Activated T-cell treated with anti-CD3 and anti-CD28 coated beads for 4 hours (primary cell): ENCODE measurements around the gene ZSWIM8.

Source experiments
- DNase-seq: peaks from one replicate; pipeline ENCODE4 v3.0.0-alpha.2; 2020

Gene ZSWIM8

DNA sequence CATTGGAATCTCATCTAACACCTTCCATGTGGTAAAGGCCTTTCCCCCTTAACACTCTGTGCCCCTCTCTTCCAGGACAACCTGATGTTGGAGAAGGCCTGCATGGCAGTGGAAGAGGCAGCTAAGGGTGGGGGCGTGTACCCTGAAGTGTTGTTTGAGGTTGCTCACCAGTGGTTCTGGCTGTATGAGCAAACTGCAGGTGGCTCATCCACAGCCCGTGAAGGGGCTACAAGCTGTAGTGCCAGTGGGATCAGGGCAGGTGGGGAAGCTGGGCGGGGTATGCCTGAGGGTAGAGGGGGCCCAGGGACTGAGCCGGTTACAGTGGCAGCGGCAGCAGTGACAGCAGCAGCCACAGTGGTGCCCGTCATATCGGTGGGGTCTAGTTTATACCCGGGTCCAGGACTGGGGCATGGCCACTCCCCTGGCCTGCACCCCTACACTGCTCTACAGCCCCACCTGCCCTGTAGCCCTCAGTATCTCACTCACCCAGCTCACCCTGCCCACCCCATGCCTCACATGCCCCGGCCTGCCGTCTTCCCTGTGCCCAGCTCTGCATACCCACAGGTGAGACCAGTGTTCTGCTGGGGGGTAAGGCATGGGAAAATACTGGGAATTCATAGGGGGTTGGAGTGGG, 13.6 kb downstream of the ZSWIM8 start:
- DNase-seq: no peak

DNA sequence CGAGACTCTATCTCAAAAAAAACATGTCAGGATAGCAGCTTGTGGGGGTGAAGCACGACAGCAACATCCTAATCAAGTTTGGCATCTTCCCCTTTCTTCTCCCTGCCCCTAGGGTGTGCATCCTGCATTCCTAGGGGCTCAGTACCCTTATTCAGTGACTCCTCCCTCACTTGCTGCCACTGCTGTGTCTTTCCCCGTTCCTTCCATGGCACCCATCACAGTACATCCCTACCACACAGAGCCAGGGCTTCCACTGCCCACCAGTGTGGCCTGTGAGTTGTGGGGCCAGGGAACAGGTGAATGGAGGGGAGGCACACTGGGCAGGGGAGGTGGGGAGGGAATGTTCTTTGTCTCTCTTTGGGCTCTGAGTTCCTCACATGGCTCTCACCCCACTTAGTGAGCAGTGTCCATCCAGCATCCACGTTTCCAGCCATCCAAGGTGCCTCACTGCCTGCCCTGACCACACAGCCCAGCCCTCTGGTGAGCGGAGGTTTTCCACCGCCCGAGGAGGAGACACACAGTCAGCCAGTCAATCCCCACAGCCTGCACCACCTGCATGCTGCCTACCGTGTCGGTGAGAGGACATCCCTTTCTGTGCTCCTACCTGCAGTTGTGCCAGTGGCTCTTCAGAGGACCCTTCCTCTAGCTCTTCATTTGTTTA, 14.6 kb downstream of the ZSWIM8 start:
- DNase-seq: no peak

DNA sequence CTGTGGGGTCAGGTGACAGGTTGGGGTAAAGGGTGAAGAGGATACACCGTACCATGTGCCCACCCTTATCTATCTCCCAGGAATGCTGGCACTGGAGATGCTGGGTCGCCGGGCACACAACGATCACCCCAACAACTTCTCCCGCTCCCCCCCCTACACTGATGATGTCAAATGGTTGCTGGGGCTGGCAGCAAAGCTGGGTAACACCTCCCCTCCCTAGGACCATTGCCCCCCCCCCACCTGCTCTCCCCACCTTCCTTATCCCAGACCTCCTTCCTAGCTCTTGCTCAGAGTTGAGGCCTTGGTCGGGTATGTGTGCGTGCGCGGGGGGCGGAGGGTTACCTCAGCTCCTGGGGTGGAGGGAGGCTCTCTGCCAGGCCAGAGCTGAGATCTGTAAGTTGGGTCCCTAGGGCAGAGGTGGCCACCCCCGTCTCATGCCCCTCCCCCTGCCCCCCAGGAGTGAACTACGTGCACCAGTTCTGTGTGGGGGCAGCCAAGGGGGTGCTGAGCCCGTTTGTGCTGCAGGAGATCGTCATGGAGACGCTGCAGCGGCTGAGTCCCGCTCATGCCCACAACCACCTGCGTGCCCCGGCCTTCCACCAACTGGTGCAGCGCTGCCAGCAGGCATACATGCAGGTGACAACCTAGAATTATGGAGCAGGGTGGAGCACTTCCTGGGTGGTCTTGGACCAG, 15.3 kb downstream of the ZSWIM8 start:
- DNase-seq: no peak

DNA sequence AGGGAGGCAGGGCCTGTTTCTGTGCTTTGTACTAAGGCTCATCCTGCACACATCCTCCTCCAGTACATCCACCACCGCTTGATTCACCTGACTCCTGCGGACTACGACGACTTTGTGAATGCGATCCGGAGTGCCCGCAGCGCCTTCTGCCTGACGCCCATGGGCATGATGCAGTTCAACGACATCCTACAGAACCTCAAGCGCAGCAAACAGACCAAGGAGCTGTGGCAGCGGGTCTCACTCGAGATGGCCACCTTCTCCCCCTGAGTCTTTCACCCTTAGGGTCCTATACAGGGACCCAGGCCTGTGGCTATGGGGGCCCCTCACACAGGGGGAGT, 15.8 kb downstream of the ZSWIM8 start:
- DNase-seq: no peak

DNA sequence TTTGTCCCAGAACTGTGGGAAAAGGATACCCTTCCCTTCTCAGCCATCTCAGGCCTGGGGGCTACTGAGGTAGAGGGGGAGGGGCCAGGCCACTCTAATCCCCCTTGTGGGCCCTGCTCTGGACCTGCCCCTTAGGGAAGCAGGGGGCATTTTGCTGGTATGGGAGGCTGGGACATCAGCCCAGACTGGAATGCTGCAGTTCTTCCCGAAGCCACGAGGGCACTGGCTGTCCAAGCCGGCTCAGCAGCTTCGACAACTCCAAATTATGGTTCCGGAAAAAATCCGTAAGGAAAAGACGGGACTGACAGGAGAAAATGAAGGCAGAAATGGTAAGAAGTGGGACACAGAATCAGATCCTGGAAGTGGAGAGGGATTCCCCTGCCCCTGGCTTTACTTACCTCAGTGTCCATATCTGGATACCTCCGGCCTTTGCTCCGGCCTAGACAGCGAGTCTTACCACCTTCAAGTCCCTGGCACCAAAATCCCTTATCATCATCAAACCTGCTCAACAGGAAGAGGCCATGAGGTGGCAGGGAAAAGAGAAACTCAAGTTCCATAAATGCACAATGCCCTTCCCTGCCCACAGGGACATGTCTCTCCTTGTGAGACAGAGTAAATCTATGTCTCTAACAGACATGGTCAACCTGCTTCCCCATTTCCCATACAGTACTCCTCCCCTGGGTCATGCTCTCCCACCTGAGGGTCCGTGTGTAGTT, 17.0 kb downstream of the ZSWIM8 start:
- DNase-seq: no peak

DNA sequence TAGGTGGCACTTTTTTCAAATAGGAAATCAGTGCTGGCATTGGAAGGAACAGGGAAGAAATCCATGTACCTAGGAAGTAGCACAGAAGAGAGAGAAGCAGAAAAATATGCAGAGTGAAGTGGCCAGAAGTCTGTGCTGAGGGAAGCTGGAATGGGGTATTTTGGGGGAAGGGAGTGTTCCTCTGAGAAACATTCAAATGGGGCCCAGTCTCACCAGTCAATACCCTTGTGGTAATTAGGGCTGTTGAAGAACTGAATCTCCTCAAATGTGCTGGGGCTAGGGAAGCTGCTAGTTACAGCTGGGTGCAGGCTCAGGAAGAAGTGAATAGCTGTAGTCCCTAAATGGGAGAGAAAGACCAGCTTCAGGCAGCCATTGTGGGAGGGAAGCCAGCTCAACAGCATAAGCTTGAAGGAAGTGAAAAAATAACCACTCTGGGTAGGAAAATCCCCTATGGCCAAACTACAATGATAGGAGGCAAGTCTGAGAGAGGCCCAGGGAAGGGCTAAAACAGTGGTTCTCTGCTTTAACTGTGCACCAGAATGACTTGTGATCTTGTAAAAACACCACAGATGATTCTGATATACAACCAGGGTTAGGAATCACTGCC, 18.4 kb downstream of the ZSWIM8 start:
- no peak for DNase-seq

DNA sequence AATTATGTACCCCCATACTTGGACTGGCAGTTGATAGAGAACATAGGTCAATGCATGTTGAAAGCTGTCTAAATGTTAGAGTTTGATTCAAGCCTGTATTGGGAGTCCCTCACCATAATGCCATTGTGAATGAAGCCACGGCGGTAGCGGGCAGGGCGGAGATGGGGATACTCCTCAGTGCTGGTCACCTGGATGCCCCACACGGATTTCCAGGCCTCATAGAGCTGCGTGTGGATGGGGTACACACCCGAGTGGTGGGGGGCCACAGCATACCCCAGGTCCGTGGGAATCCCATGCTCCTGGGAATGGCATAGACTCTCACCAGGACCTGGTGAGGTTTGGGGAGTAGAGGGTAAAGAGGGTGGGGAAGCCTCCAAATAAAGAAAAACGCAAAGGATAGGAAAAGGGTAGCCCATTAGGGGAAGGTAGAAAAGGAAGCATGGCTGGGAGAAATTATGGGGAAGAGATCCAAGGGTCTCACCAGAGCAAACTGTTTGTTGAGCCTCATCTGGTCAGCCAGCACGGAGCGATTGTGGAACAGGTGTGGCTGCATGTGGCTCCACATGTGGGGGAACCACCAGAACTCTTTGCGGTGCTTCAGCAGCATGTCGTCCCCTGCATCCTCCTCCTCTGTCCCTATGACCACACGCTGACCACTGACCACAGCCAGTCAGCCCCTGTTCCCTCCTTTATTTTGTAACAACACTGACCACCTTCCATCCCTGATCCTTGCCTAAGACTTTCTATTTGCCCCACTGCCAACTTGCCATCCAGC, 21.0 kb downstream of the ZSWIM8 start:
- DNase-seq: no peak

DNA sequence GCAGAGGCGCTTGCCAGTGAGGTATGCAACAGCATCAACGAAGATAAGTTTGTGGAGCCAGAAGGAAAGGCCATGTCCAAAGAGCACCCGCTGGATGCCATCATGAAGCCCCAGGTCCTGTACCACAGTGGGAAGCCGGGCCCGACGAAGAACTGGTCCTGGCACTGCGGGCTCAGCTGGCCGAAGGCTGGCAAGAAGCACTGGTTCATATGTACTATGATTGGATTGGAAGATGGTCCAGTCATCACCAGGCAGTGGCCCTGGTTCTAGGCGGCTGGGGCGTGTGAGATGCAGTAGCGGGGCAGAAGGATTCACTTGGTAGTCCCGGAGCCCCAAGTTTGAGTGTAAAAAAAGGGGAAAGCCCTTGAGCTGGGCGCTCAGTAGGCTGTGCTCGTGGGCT, 22.1 kb downstream of the ZSWIM8 start:
- DNase-seq: no peak

DNA sequence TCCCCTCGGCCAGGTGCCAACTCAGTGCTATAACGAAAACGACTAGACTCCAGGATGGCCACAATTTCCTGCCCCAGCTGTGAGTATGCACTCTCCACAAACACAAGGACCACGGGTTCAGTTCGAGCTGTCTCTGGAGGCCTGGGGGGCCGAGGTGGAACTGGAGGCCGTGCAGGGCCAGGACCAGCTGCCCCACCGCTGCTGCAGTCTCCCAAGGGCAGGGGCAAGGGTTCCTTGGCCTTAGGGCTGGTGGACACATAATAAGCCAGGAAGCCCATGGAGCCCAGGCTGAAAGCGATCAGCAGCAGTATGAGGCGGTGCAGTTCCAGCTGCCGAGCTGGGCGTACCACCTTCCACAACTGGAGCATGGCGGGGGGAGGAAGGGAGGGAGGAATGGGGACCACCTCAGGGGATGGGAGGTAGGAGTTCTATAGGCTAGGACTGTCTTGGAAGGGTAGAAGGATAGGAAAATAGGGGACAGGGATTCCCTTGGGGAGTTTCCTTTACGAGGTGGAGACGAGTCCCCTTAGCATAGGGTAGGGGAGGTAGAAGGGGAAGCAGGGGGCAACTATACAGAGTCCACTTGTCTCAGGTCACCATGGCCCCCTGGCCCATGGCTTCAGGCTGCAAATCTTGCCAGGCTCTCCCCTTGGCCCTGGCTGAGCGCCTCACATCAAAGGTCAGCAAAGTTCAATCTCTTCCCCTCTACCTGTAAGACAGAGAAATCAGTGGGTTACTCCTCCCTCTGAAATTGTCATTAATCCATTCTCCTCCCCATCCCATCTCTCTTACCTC, 22.8 kb downstream of the ZSWIM8 start:
- DNase-seq: no peak

DNA sequence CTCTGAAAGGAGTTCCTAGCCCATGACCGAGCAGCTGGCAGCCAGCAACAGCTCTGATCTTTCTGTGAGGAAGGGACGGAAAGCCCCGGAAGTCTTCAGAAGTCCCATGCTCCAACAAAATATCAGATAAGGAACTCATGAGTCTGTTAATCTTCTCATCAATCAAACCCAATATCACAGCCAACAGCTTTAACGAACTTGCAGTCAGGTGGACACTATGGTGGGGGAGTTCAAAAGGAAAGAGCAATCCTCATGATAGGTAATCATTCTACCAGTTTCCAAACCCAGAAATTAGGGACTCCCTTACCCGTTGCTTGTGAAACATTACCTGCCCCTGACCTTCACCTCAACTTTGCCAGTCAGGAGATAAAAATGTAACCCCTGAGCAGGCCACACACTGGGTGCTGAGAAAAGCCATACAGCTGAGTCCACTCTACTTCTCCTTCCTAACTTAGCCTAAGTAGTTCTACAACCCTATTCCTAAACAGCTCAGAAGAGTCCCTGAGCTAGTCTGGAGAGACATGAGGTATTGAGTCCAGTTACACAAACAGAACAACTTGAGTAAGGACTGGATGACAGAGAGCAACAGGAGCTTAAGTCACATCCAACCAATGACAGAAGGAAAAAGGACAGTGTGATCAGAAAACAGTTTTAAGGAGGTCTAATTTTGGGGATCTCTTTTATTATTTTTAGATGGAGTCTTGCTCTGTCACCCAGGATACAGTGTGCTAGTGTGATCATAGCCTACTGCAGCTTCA, 23.8 kb downstream of the ZSWIM8 start:
- no peak for DNase-seq

DNA sequence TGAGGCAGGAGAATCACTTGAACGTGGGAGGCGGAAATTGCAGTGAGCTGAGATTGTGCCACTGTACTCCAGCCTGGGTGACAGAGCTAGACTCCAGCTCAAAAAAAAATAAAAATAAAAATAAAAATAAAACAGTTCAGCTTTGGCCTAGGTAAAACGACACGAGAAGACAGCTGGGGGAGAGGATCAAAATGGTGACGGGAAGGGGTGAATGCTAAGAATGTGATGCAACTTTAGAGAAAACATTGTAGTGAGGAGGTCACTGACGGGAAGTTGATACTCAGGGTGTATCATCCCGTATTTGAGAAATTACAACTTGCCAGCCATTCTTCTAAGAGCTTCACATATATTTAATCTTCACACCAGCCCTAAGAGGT, 24.9 kb downstream of the ZSWIM8 start:
- no peak for DNase-seq

DNA sequence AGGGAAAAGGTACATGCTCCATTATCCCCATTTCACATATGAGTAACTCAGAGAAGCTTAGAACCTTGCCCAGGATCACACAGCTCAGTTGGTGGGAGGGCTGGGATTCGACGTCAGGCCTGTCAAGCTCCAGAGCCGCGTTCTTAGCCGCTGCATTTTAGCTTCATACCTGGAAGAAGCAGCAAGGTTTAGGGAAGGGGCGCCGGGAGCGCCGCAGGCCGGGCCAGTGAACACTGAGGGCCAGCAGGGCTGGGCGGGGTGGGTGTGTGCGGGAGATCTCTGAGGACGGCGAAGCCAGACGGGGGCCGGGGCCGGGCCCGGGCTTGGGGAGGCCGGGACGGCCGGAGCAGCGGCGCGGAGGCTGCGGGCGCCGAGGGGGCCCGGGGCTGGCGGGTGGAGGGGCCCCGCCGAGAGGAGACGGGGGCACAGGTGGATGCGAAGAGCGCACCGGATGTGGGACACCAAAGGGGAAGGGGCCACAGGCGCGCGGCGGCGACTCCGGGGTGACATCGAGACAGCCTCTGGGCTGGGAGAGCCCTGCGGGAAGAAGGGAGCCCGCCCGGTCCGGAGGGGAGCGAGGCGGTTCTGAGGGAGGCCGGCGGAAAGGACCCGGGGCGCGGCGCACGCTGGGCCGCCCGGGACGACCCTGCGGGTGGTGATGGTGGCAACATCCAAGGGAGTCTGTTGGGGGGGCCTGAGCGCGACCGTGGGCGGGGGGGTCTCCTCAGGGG, 25.5 kb downstream of the ZSWIM8 start:
- peak; percentile 25 for DNase-seq

DNA sequence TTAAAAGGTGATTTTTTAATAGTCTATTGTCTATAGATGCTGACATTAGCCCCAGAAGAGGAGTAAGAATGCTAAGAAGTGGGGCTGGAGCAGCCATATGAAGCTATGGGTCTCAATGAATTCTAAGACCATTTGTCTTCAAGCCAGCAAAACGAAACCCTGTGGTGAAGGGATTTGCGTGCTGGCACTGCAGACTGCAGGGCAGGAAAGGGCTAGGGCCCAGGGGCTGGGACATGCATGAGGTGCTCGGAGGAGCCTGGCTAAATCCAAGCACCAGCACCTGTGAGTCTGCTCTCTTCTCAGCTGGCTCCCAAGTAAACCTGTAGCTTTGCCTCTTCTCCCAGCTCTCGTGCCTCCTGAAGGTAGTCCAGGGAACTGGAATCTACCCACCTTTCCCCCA, 27.3 kb downstream of the ZSWIM8 start:
- no peak for DNase-seq

DNA sequence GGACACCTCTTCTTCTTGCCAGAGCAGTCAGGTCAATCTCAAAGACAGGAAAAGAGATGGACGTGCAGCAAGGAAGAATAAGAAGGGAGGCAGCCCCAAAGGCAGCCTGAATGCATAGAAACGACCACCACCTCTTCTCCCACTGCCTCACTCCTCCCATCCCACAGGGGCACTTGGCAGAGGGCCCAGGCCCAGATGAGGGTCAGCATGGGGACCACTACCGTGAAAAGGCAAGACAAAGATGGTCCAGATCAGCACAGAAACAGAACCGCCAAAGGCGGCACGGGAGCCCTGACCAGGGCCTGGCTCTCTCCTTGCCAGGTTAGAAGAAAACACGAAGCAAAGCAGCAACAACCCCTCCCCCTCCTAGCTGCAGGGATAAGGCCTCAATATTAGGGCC, 27.9 kb downstream of the ZSWIM8 start:
- DNase-seq: no peak

DNA sequence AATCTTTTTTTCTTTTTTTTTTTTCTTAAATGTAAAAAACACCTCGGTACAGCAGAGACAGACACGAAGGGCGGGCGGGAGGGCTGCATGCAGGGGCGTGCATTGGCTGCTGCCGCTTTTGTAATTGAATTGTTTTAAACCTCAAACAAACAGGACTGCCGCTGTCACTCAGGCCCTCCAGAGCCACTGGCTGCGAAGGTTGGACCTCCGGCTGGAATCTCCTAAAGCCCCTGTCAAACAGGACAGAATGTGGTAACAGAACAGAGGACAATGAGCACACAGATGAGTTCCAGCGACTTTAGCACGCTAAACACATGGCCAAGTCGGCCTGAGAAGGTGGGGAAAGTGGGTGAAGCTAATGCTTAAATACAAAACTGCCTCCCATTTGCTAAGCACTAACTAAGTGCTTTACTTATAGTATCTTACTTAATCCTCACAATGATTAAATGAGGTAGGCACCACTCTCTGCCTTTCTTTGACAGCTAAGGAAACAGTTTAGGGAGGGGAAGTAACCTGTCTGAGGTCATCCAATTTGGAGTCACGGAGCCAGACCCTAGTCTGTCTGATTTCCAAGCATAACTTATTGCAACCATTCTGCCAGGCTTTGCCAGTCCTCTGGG, 29.0 kb downstream of the ZSWIM8 start:
- DNase-seq: no peak

DNA sequence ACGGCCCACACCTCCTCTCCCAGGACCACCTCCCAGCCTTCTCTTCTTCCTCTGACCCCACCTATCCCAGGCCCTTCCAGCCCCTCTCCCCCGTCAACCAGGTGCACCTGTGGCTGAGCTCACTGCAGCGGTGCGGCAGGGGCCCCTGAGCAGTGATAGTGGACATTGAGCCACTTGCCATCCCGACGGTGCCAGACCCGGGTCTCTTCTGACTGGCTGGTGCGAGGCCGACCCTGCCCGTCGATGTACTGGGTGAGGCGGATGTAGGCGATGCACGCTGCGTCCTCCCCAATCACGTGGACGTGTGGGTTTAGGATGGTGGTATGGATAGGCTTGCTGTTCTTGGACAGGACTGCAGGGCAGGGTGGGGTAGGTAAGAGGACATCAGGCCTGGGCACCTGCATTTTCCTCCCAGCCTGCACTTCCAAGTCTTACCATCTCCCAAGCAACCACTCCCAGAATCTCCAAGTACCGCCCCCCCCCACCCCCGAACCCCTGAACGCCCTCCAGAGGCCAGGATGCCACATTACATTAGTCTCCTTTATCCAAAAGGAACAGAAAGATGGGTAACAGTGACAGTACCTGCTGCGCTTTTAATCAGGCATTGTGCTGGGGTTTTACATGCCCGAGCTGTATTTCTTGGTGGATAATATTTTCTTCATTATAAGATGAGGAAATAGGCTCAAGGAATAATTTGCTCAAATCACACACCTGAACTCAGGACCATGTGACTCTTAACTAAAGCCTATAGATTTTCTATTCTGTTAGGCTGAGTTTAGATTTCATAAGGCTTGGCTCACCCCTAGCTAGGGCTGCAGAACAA, 29.7 kb downstream of the ZSWIM8 start:
- DNase-seq: no peak

DNA sequence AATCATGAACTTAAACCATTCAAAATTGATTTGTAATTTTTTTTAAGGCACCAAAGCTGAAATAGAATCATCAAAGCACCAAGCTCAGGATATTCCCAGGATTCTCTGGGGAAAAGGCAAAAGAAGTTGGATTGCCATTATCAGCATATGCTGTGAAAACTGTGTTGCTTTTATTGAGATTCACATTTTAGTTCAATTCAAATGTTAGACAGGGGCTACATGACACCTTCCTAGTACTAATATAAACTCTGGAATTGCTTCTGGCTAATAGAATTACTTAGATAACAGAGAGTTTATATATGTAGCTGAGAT, 30.3 kb downstream of the ZSWIM8 start:
- no peak for DNase-seq

DNA sequence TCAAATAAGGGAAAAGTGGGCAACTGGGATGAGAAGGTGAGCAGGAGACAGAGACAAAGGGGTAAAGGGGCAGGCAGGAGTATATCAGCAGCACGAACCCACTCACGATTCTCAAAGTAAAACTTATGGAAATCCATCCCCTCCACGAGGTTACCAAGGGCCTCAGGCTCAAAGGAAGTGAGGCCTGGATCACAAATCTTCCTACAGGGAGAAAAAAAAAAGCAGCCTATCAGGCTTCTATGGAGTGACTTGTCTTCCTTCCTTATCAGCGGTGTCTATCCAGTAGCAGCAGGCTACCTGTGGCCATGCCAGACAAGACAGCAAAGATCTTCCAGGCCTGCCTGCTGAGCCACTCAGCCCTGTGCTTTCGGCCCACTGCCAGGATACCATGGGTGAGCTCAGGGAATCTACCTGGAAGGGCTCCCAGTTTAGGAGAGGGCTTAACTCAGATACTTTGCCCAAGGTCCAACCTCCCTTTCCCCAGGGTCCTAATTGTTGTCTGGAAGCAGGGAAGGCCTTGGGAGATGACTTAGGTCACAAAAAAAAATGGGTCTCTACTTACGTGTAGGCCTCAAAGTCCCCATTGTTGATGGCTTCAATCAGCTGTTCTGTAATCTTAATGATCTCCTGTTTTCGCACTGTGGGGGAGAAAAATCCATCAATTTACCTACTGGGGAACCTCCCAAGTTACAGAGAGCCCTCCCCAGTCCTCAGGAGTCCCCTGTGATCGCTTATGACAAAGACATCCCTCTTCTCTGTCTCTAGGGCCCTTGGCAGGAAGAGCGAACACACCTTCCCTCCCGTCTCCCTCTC, 31.7 kb downstream of the ZSWIM8 start:
- DNase-seq: no peak
